BLaER1 (cell line): ENCODE data around the gene LAMC3.

Experiments used
- H3K27ac ChIP-seq: shearing (Covaris generic); formaldehyde crosslinking; 2 replicates; pipeline ENCODE4 v1.8.1; 2022
- H3K27me3 ChIP-seq: shearing (Covaris generic); formaldehyde crosslinking; 2 replicates; pipeline ENCODE4 v1.8.1; 2022
- H3K36me3 ChIP-seq: shearing (Covaris generic); formaldehyde crosslinking; 2 replicates; pipeline ENCODE4 v1.8.1; 2022
- H3K4me1 ChIP-seq: shearing (Covaris generic); formaldehyde crosslinking; 2 replicates; pipeline ENCODE4 v1.8.1; 2022
- H3K4me2 ChIP-seq: shearing (Covaris generic); formaldehyde crosslinking; 2 replicates; pipeline ENCODE4 v1.8.1; 2022
- H3K4me3 ChIP-seq: shearing (Covaris generic); formaldehyde crosslinking; 2 replicates; pipeline ENCODE4 v1.8.1; 2022
- H3K9ac ChIP-seq: shearing (Covaris generic); formaldehyde crosslinking; 2 replicates; pipeline ENCODE4 v1.8.1; 2022
- H3K9me3 ChIP-seq: shearing (Covaris generic); formaldehyde crosslinking; 2 replicates; pipeline ENCODE4 v1.8.1; 2022
- H4K20me1 ChIP-seq: shearing (Covaris generic); formaldehyde crosslinking; 2 replicates; pipeline ENCODE4 v1.8.1; 2022
- Cebpa-rat ChIP-seq: shearing (Covaris generic); IDR thresholded peaks from 2 replicates; pipeline ENCODE4 v1.8.1; 2022

LAMC3 gene

DNA sequence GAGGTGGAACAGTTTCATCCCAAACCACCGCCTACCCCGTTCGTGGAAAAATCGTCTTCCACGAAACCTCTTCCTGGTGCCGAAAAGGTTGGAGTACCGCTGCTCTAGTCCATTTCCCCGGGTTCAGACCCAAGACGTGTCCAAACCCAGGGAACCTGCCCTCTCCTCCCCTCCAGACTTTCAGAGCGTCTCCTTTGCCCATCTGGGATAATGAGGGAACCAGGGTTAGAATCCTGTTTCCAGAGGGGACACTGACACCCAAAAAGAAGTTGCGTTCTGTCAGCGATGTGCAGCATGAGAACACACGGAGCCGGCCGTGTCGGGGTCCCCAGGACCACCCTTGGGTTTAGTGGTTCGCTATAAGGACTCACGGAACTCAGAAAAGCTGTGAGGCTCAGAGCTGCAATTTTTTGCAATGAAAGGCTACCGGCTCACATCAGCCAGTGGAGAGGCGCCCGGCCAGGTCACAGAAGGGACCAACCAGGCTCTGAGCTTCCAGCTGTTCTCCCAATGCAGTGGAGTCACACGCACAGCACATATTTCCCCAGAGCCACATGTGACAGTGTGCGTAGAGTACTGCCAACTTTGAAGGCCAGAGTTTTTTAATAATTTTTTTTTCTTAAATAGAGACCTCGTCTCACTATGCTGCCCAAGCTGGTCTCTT, 19.4 kb downstream of the LAMC3 start:
- peaks cover 10% of the 10 kb centered on the region; the same call in 1 of the 2 replicates for H3K27me3 ChIP-seq

DNA sequence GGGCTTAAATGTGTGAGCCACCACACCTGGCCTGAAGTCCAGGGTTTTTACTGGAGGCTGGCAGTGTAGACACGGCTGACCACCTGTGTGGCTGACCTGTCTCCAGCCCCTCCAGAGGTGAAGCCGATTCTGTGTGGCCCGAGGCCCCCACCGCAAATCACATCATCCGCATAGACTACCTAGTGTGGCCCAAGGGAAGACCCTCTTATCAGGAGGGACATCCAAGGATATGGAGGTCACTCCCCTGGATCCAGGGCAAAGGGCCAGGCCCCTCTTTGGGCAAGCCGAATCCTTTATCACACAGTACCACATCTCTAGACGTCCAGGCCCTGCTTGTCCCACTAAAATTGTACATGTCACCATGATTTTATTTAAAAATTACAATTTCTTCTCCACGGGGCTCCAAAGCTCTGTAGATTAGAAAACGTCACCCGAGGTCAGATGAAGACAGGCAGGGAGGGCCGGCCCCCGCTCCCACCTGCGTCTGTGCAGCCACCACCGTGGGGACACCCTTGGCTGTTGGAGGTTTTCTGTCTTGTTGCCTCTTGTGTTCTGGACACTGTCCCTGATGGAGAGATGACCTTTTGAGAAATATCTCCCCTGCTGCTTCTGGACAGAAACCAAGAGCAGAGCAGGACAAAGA, 20.1 kb downstream of the LAMC3 start:
- no peaks in the 10 kb centered on the region; the same call in 1 of the 2 replicates for H4K20me1 ChIP-seq
- peaks cover 26% of the 10 kb centered on the region; the same call in 1 of the 2 replicates for H3K4me1 ChIP-seq
- H3K27me3 ChIP-seq: peaks cover 13% of the 10 kb centered on the region; the same call in 1 of the 2 replicates
- TF ChIP-seq Cebpa-rat: no peak
- H3K27ac ChIP-seq: no peak overlapping the region
- peak overlapping the region; percentile 27 for H3K4me2 ChIP-seq
- H3K4me3 ChIP-seq: no peak overlapping the region
- no peaks in the 10 kb centered on the region for H3K9me3 ChIP-seq
- no peak overlapping the region for H3K9ac ChIP-seq
- no peaks in the 10 kb centered on the region for H3K36me3 ChIP-seq

More for the DNA sequence above, 19.4 kb downstream of the LAMC3 start:
- H3K9me3 ChIP-seq: no peaks in the 10 kb centered on the region
- no peak for TF ChIP-seq Cebpa-rat
- no peaks in the 10 kb centered on the region for H3K36me3 ChIP-seq
- peaks cover 19% of the 10 kb centered on the region; the same call in 1 of the 2 replicates for H3K4me1 ChIP-seq
- H3K27ac ChIP-seq: no peak overlapping the region
- no peaks in the 10 kb centered on the region; the same call in 1 of the 2 replicates for H4K20me1 ChIP-seq
- no peak overlapping the region for H3K4me3 ChIP-seq
- no peak overlapping the region for H3K9ac ChIP-seq
- no peak overlapping the region for H3K4me2 ChIP-seq

- Histone ChIP-seq H3K36me3 (no peaks in the 10 kb centered on the region), H3K4me1 (peaks cover 31% of the 10 kb centered on the region; the same call in 1 of the 2 replicates), H4K20me1 (no peaks in the 10 kb centered on the region; the same call in 1 of the 2 replicates), H3K27me3 (peaks cover 18% of the 10 kb centered on the region; the same call in 1 of the 2 replicates), H3K4me2 (peak overlapping the region; percentile 27), H3K9me3 (no peaks in the 10 kb centered on the region), H3K9ac (no peak overlapping the region), H3K27ac (no peak overlapping the region), H3K4me3 (no peak overlapping the region)
- no peak for TF ChIP-seq Cebpa-rat
These were observed 20.6 kb downstream of the LAMC3 start for GRCh38 chr9:131029574-131029952.

DNA sequence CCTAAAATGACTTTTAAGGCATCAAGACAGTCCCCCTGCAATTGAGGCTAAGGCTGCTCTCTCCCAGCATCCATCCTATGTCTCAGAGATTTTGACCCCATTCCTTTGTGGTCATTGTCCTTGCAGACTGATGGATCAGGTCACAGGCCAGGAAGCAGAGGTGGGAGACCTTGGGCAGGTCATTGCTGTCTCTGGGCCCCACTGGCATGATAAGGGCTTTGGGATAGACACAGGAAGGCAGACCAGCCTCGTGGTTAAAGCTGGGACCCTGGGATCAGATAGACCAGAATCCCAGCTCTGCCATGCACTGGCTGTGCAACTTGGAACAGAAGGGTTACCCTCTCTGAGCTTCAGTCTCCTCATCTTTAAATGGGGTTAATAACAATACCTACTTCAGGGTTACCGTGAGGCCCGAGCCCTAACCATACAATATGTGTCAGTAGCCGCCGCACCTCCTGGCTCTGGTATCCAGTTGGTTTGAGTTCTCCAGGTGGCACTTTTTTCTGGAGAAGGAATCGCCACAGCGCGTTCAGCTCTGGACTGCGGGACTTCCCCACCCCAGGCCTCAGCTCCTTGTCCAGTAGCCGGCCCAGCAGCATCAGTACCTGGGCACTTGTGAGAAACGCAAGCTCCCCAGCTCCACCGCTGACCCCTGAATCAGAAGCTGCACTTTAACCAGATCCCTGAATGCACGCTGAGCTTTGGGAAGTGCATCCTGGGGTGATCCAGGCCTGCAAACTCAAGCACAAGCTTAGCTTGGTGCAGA, 21.4 kb downstream of the LAMC3 start:
- no peaks in the 10 kb centered on the region for H3K9me3 ChIP-seq
- H3K9ac ChIP-seq: no peak overlapping the region
- H3K27me3 ChIP-seq: peaks cover 24% of the 10 kb centered on the region; the same call in 1 of the 2 replicates
- H3K27ac ChIP-seq: no peak overlapping the region
- no peaks in the 10 kb centered on the region; the same call in 1 of the 2 replicates for H4K20me1 ChIP-seq
- H3K36me3 ChIP-seq: no peaks in the 10 kb centered on the region
- TF ChIP-seq Cebpa-rat: no peak
- peaks cover 33% of the 10 kb centered on the region for H3K4me1 ChIP-seq
- H3K4me2 ChIP-seq: no peak overlapping the region
- H3K4me3 ChIP-seq: no peak overlapping the region

GRCh38 chr9:131031005-131031641, 22.1 kb downstream of the LAMC3 start:
- H3K36me3 ChIP-seq: no peaks in the 10 kb centered on the region
- TF ChIP-seq Cebpa-rat: no peak
- H3K27me3 ChIP-seq: peaks cover 31% of the 10 kb centered on the region
- H3K4me1 ChIP-seq: peaks cover 40% of the 10 kb centered on the region
- no peak overlapping the region for H3K4me2 ChIP-seq
- H3K9ac ChIP-seq: no peak overlapping the region
- no peaks in the 10 kb centered on the region for H3K9me3 ChIP-seq
- peaks cover 3% of the 10 kb centered on the region; the same call in 1 of the 2 replicates for H4K20me1 ChIP-seq
- H3K27ac ChIP-seq: no peak overlapping the region
- H3K4me3 ChIP-seq: no peak overlapping the region

GRCh38 chr9:131031642-131032005, 22.6 kb downstream of the LAMC3 start:
- H3K36me3 ChIP-seq: no peaks in the 10 kb centered on the region
- H4K20me1 ChIP-seq: peaks cover 6% of the 10 kb centered on the region; the same call in 1 of the 2 replicates
- H3K4me3 ChIP-seq: no peak overlapping the region
- H3K9ac ChIP-seq: no peak overlapping the region
- no peaks in the 10 kb centered on the region for H3K9me3 ChIP-seq
- H3K27ac ChIP-seq: no peak overlapping the region
- peaks cover 34% of the 10 kb centered on the region for H3K27me3 ChIP-seq
- no peak overlapping the region for H3K4me2 ChIP-seq
- peaks cover 45% of the 10 kb centered on the region for H3K4me1 ChIP-seq
- no peak for TF ChIP-seq Cebpa-rat

DNA sequence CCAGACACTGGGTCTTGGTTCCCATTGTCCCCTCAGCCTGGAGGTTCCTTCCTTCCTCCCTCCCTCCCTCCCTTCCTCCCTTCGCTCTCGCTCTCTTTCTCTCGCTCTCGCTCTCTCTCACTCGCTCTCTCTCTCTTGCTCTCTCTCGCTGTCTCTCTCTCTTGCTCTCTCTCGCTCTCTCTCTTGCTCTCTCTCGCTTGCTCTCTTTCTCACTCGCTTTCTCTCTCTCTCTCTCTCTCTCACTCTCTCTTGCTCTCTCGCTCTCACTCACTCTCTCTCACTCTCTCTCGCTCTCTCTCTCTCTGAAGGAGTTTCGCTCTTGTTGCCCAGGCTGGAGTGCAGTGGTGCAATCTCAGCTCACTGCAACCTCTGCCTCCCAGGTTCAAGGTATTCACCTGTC, 23.4 kb downstream of the LAMC3 start:
- Histone ChIP-seq H3K4me1 (peaks cover 52% of the 10 kb centered on the region), H3K27me3 (peaks cover 34% of the 10 kb centered on the region), H3K27ac (no peak overlapping the region), H3K9ac (no peak overlapping the region), H3K4me3 (no peak overlapping the region), H4K20me1 (peaks cover 11% of the 10 kb centered on the region; the same call in 1 of the 2 replicates), H3K36me3 (no peaks in the 10 kb centered on the region), H3K9me3 (no peaks in the 10 kb centered on the region), H3K4me2 (no peak overlapping the region)
- TF ChIP-seq Cebpa-rat: no peak

DNA sequence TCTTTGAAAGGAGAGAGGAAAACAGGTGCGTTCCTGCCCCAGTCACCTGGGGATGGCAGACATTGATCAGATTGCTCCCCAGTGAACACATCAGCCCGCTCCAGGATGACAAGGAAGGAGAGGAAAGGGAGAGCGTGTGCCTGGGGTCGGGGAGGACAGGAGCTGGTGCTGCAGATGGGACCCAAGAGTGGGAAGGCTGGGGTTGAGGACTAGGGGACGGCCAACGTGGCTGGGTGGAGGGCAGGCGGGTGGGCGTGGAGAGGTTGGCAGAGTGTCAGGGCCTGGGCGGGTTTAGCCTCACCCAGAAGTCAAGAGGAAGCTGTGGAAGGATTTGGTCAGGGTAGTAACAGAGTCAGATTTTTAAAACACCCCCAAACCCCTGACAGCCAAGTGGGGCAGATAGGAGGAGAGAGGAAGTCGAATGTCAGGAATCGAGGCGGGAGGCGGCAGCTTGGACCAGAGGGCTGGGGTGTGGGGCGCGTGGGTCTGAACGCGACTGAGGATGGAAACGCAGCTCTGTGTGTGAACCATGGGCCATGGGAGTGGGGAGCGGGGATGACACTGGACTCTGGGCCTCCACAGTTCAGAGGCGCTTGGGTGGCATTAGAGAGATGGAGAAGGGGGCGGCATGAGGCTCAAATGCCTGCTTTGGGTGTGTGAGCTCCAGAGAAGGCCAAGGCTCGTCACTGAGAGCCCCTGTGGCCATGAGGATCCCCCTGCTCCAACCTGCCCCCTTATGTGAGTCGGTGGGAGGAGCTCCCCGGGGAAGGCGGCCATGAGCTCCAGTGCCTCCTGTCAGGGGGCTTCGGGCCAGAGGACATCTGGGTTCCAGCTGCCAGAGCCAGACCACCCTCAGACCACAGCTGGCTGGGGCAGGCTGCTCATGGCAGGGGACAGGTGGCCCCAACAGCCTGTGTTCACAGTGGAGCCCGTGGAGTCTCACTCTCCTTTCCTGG, 24.6 kb downstream of the LAMC3 start:
- H4K20me1 ChIP-seq: peaks cover 12% of the 10 kb centered on the region; the same call in 1 of the 2 replicates
- no peak overlapping the region for H3K9ac ChIP-seq
- H3K27ac ChIP-seq: no peak overlapping the region
- peaks cover 34% of the 10 kb centered on the region for H3K27me3 ChIP-seq
- H3K4me2 ChIP-seq: 0 out of 2 replicates have a peak overlapping the region, but pooled peaks have one; percentile 2
- H3K4me3 ChIP-seq: no peak overlapping the region
- H3K36me3 ChIP-seq: no peaks in the 10 kb centered on the region
- H3K9me3 ChIP-seq: no peaks in the 10 kb centered on the region
- H3K4me1 ChIP-seq: peaks cover 64% of the 10 kb centered on the region
- TF ChIP-seq Cebpa-rat: no peak
